WTC11 (cell line): Measurements from ENCODE around the gene GRIP2. TPM values are rescaled to one million over a fixed set of nuclear protein-coding genes. Genes with fewer than 3 reads are reported as not detected.

Experiments used
- ATAC-seq: fragments of 200-7000 bp; cut with Tn5 transposase; 2 replicates; pipeline ENCODE4 v1.10.0; 2021; ENCODE audit warnings: mild to moderate bottlenecking, moderate library complexity
- CTCF ChIA-PET: fragments of 300-600 bp; sonication (Branson Sonifier 250); formaldehyde crosslinking; loops from one replicate; lab custom pipeline; 2021; ENCODE audit warnings: antibody characterized with exemption; lab: Charles Lee
- POLR2A ChIA-PET: fragments of 350-600 bp; sonication (Branson Sonifier 250); formaldehyde crosslinking; loops from one replicate; lab custom pipeline; 2021; ENCODE audit warnings: antibody characterized with exemption; lab: Charles Lee
- DNase-seq: peaks from one replicate; pipeline ENCODE4 v3.0.0; 2021; ENCODE audit warnings: low spot score
- H3K27ac Mint-ChIP-seq: 2 replicates; pipeline ENCODE4 v1.8.0; 2021; ENCODE audit warnings: mixed read lengths
- H3K27me3 Mint-ChIP-seq: 2 replicates; pipeline ENCODE4 v1.8.0; 2021; ENCODE audit warnings: low read depth, mild to moderate bottlenecking, moderate library complexity, mixed read lengths
- H3K36me3 Mint-ChIP-seq: 2 replicates; pipeline ENCODE4 v1.8.0; 2021; ENCODE audit warnings: mixed read lengths
- H3K4me1 Mint-ChIP-seq: 2 replicates; pipeline ENCODE4 v1.8.0; 2022; ENCODE audit warnings: mixed read lengths
- H3K4me3 Mint-ChIP-seq: 2 replicates; pipeline ENCODE4 v1.8.0; 2021; ENCODE audit warnings: mild to moderate bottlenecking, moderate library complexity, mixed read lengths
- H3K9me3 Mint-ChIP-seq: 2 replicates; pipeline ENCODE4 v1.8.0; 2021; ENCODE audit warnings: mixed read lengths
- GABPB1 ChIP-seq: sonication (generic); formaldehyde crosslinking; IDR thresholded peaks from 2 replicates; pipeline ENCODE4 v1.8.1; 2023; ENCODE audit warnings: mild to moderate bottlenecking, missing genetic modification reagents
- GTF2I ChIP-seq: fragments of 250-450 bp; sonication (Bioruptor Pico); conservative IDR thresholded peaks from 2 replicates; pipeline ENCODE4 v1.4.0; 2021; ENCODE audit warnings: mild to moderate bottlenecking
- JAZF1 ChIP-seq: fragments of 250-450 bp; sonication (Bioruptor Pico); IDR thresholded peaks from 2 replicates; pipeline ENCODE4 v1.9.0; 2021; ENCODE audit warnings: moderate library complexity, mild to moderate bottlenecking, inconsistent platforms
- NR2C2 ChIP-seq: sonication (generic); formaldehyde crosslinking; IDR thresholded peaks from 2 replicates; pipeline ENCODE4 v1.8.0; 2022; ENCODE audit warnings: mild to moderate bottlenecking, missing genetic modification reagents
- PREB ChIP-seq: sonication (generic); formaldehyde crosslinking; IDR thresholded peaks from 2 replicates; pipeline ENCODE4 v1.8.1; 2022; ENCODE audit warnings: mild to moderate bottlenecking, missing genetic modification reagents, moderate library complexity, borderline replicate concordance
- SMAD3 ChIP-seq: sonication (generic); formaldehyde crosslinking; IDR thresholded peaks from 2 replicates; pipeline ENCODE4 v1.8.0; 2022; ENCODE audit warnings: missing genetic modification reagents, mild to moderate bottlenecking, borderline replicate concordance
- TEAD1 ChIP-seq: sonication (generic); formaldehyde crosslinking; IDR thresholded peaks from 2 replicates; pipeline ENCODE4 v1.8.0; 2022; ENCODE audit warnings: mild to moderate bottlenecking, missing genetic modification reagents
- ZBTB21 ChIP-seq: sonication (generic); formaldehyde crosslinking; IDR thresholded peaks from 2 replicates; pipeline ENCODE4 v1.8.1; 2023; ENCODE audit warnings: mild to moderate bottlenecking, missing genetic modification reagents, borderline replicate concordance
- ZBTB43 ChIP-seq: sonication (generic); formaldehyde crosslinking; IDR thresholded peaks from 2 replicates; pipeline ENCODE4 v1.8.1; 2023; ENCODE audit warnings: mild to moderate bottlenecking, missing genetic modification reagents
- ZNF232 ChIP-seq: sonication (generic); formaldehyde crosslinking; IDR thresholded peaks from 2 replicates; pipeline ENCODE4 v1.8.0; 2022; ENCODE audit warnings: mild to moderate bottlenecking, missing genetic modification reagents
- ZNF416 ChIP-seq: fragments of 250-450 bp; sonication (Bioruptor Pico); IDR thresholded peaks from 2 replicates; pipeline ENCODE4 v1.9.0; 2021; ENCODE audit warnings: mild to moderate bottlenecking, inconsistent platforms
- total RNA-seq: library from RNA; stranded (reverse); gene quantifications from 3 replicates; pipeline ENCODE4 v1.2.3, GENCODE V29; 2021
- TF ChIP-seq, protein P1 (sequence below): fragments of 250-450 bp; sonication (Bioruptor Pico); IDR thresholded peaks from 2 replicates; pipeline ENCODE4 v1.9.0; 2021; ENCODE audit warnings: mild to moderate bottlenecking, borderline replicate concordance
- TF ChIP-seq, protein P2 (sequence below): fragments of 250-450 bp; sonication (Bioruptor Pico); IDR thresholded peaks from 2 replicates; pipeline ENCODE4 v1.8.0; 2021; ENCODE audit warnings: mild to moderate bottlenecking
- TF ChIP-seq, protein P3 (sequence below): fragments of 250-450 bp; sonication (Bioruptor Pico); IDR thresholded peaks from 2 replicates; pipeline ENCODE4 v1.9.0; 2021; ENCODE audit warnings: mild to moderate bottlenecking

Gene GRIP2
- total RNA-seq, 1 experiment from 2014 or later = 12.0 TPM

GRCh38 chr3:14453876-14454638 lies 86.1 kb downstream of the GRIP2 start (continued):
- TF ChIP-seq ZNF232 = no peak
- TF ChIP-seq ZBTB21 = no peak
- TF ChIP-seq, all 79 proteins: peak for 0

- ChIA-PET POLR2A (interaction anchor here (0.6 kb wide), 1 partner anchor 29 kb away, joined by 3 read pairs; no protein-coding TSS in a partner anchor), CTCF (interaction anchor here (0.7 to 0.8 kb wide), 2 partner anchors 15 to 192 kb away, joined by 3 read pairs; no protein-coding TSS in a partner anchor)
- Mint-ChIP-seq H3K27ac (no peak overlapping the region), H3K4me1 (peaks cover 10% of the 10 kb centered on the region), H3K9me3 (peaks cover under 1% of the 10 kb centered on the region; the same call in 1 of the 2 replicates), H3K36me3 (peaks cover 61% of the 10 kb centered on the region), H3K4me3 (no peak overlapping the region)
- DNase-seq (no peak), ATAC-seq (no peak)
- TF ChIP-seq, protein P1, sequence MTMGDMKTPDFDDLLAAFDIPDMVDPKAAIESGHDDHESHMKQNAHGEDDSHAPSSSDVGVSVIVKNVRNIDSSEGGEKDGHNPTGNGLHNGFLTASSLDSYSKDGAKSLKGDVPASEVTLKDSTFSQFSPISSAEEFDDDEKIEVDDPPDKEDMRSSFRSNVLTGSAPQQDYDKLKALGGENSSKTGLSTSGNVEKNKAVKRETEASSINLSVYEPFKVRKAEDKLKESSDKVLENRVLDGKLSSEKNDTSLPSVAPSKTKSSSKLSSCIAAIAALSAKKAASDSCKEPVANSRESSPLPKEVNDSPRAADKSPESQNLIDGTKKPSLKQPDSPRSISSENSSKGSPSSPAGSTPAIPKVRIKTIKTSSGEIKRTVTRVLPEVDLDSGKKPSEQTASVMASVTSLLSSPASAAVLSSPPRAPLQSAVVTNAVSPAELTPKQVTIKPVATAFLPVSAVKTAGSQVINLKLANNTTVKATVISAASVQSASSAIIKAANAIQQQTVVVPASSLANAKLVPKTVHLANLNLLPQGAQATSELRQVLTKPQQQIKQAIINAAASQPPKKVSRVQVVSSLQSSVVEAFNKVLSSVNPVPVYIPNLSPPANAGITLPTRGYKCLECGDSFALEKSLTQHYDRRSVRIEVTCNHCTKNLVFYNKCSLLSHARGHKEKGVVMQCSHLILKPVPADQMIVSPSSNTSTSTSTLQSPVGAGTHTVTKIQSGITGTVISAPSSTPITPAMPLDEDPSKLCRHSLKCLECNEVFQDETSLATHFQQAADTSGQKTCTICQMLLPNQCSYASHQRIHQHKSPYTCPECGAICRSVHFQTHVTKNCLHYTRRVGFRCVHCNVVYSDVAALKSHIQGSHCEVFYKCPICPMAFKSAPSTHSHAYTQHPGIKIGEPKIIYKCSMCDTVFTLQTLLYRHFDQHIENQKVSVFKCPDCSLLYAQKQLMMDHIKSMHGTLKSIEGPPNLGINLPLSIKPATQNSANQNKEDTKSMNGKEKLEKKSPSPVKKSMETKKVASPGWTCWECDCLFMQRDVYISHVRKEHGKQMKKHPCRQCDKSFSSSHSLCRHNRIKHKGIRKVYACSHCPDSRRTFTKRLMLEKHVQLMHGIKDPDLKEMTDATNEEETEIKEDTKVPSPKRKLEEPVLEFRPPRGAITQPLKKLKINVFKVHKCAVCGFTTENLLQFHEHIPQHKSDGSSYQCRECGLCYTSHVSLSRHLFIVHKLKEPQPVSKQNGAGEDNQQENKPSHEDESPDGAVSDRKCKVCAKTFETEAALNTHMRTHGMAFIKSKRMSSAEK = no peak
- TF ChIP-seq NR2C2 (no peak), ZNF416 (CRISPR knock-in tag) (no peak), SMAD3 (CRISPR knock-in tag) (no peak), GTF2I (CRISPR knock-in tag) (no peak), JAZF1 (no peak), GABPB1 (CRISPR knock-in tag) (no peak), ZBTB43 (CRISPR knock-in tag) (no peak), PREB (CRISPR knock-in tag) (no peak), TEAD1 (CRISPR knock-in tag) (no peak)
- TF ChIP-seq, protein P2, sequence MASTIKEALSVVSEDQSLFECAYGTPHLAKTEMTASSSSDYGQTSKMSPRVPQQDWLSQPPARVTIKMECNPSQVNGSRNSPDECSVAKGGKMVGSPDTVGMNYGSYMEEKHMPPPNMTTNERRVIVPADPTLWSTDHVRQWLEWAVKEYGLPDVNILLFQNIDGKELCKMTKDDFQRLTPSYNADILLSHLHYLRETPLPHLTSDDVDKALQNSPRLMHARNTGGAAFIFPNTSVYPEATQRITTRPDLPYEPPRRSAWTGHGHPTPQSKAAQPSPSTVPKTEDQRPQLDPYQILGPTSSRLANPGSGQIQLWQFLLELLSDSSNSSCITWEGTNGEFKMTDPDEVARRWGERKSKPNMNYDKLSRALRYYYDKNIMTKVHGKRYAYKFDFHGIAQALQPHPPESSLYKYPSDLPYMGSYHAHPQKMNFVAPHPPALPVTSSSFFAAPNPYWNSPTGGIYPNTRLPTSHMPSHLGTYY (CRISPR knock-in tag) = no peak
- TF ChIP-seq, protein P3, sequence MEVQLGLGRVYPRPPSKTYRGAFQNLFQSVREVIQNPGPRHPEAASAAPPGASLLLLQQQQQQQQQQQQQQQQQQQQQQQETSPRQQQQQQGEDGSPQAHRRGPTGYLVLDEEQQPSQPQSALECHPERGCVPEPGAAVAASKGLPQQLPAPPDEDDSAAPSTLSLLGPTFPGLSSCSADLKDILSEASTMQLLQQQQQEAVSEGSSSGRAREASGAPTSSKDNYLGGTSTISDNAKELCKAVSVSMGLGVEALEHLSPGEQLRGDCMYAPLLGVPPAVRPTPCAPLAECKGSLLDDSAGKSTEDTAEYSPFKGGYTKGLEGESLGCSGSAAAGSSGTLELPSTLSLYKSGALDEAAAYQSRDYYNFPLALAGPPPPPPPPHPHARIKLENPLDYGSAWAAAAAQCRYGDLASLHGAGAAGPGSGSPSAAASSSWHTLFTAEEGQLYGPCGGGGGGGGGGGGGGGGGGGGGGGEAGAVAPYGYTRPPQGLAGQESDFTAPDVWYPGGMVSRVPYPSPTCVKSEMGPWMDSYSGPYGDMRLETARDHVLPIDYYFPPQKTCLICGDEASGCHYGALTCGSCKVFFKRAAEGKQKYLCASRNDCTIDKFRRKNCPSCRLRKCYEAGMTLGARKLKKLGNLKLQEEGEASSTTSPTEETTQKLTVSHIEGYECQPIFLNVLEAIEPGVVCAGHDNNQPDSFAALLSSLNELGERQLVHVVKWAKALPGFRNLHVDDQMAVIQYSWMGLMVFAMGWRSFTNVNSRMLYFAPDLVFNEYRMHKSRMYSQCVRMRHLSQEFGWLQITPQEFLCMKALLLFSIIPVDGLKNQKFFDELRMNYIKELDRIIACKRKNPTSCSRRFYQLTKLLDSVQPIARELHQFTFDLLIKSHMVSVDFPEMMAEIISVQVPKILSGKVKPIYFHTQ = no peak
- TF ChIP-seq, all 79 proteins: peak for 0
- no peaks in the 10 kb centered on the region for H3K27me3 Mint-ChIP-seq
These were observed 87.1 kb downstream of the GRIP2 start for GRCh38 chr3:14452740-14453710.
